HepG2 (cell line): Measurements from ENCODE around the gene ATG4B. TPM values are rescaled to one million over a fixed set of nuclear protein-coding genes. Genes with fewer than 3 reads are reported as not detected.

Source experiments
- ADNP ChIP-seq: sonication (generic); formaldehyde crosslinking; IDR thresholded peaks from 2 replicates; pipeline ENCODE4 v1.4.0; 2020; ENCODE audit warnings: missing genetic modification reagents
- CC2D1A ChIP-seq: sonication (generic); formaldehyde crosslinking; IDR thresholded peaks from 2 replicates; pipeline ENCODE4 v1.8.1; 2023; ENCODE audit warnings: mild to moderate bottlenecking, missing genetic modification reagents
- CEBPB ChIP-seq: IDR thresholded peaks from 2 replicates; pipeline ENCODE4 v1.6.1; 2011; ENCODE audit warnings: low read depth, low read length, improper control_type of control experiment, borderline replicate concordance
- DMAP1 ChIP-seq: IDR thresholded peaks from 2 replicates; pipeline ENCODE4 v1.6.1; 2016
- HNRNPUL1 ChIP-seq: fragments of 200-400 bp; formaldehyde crosslinking; IDR thresholded peaks from 2 replicates; pipeline ENCODE4 v1.6.1; 2017; ENCODE audit warnings: low read depth, mild to moderate bottlenecking, low read length, moderate library complexity
- KLF6 ChIP-seq: IDR thresholded peaks from 2 replicates; pipeline ENCODE4 v1.8.0; 2016; ENCODE audit warnings: missing biosample characterization, missing genetic modification reagents
- MAFK ChIP-seq, 2 experiments: IDR thresholded peaks in 1 of 2; conservative IDR thresholded peaks in 1 of 2; 2 replicates each; pipeline ENCODE4 v1.6.1; 2011; ENCODE audit warnings: improper control_type of control experiment in 2 of 2, low read length in 2 of 2
- MED13 ChIP-seq: sonication (generic); formaldehyde crosslinking; IDR thresholded peaks from 2 replicates; pipeline ENCODE4 v1.5.0; 2020; ENCODE audit warnings: missing genetic modification reagents
- PBX3 ChIP-seq: sonication (generic); formaldehyde crosslinking; IDR thresholded peaks from 2 replicates; pipeline ENCODE4 v1.8.1; 2023; ENCODE audit warnings: missing genetic modification reagents, inconsistent platforms, borderline replicate concordance
- POLR2AphosphoS5 ChIP-seq: IDR thresholded peaks from 2 replicates; pipeline ENCODE4 v1.6.1; 2012; ENCODE audit warnings: low read depth, low read length
- REST ChIP-seq, 2 experiments: IDR thresholded peaks; 2 replicates each; pipeline ENCODE4 v1.6.1; 2011 to 2012; ENCODE audit warnings: low read length in 2 of 2, borderline replicate concordance in 1 of 2, low read depth in 1 of 2, mild to moderate bottlenecking in 1 of 2, moderate library complexity in 1 of 2
- SATB2 ChIP-seq: sonication (generic); formaldehyde crosslinking; IDR thresholded peaks from 2 replicates; pipeline ENCODE4 v1.5.0; 2020; ENCODE audit warnings: missing genetic modification reagents
- SP4 ChIP-seq: sonication (generic); formaldehyde crosslinking; IDR thresholded peaks from 2 replicates; pipeline ENCODE4 v1.8.1; 2023; ENCODE audit warnings: mild to moderate bottlenecking, missing genetic modification reagents
- SPEN ChIP-seq: sonication (generic); formaldehyde crosslinking; IDR thresholded peaks from 2 replicates; pipeline ENCODE4 v1.5.1; 2020; ENCODE audit warnings: low read depth, mild to moderate bottlenecking, missing genetic modification reagents
- ZC3H13 ChIP-seq: sonication (generic); formaldehyde crosslinking; IDR thresholded peaks from 2 replicates; pipeline ENCODE4 v1.8.1; 2023; ENCODE audit warnings: mild to moderate bottlenecking, missing genetic modification reagents, moderate library complexity
- ZEB1 ChIP-seq: IDR thresholded peaks from 2 replicates; pipeline ENCODE4 v1.6.1; 2012; ENCODE audit warnings: mild to moderate bottlenecking, low read depth, inconsistent platforms; ENCODE audit not compliant: insufficient replicate concordance
- ZNF230 ChIP-seq: sonication (generic); formaldehyde crosslinking; IDR thresholded peaks from 2 replicates; pipeline ENCODE4 v1.4.0; 2020; ENCODE audit warnings: mild to moderate bottlenecking, missing genetic modification reagents
- ZNF282 ChIP-seq: fragments of 450-650 bp; IDR thresholded peaks from 2 replicates; pipeline ENCODE4 v1.6.1; 2018; ENCODE audit not compliant: partially characterized antibody
- ZNF382 ChIP-seq: sonication (generic); formaldehyde crosslinking; IDR thresholded peaks from 2 replicates; pipeline ENCODE4 v1.5.0; 2020; ENCODE audit warnings: missing genetic modification reagents, mild to moderate bottlenecking, borderline replicate concordance
- ZNF460 ChIP-seq: sonication (generic); formaldehyde crosslinking; IDR thresholded peaks from 2 replicates; pipeline ENCODE4 v1.5.1; 2020; ENCODE audit warnings: missing genetic modification reagents, mild to moderate bottlenecking, borderline replicate concordance
- ZNF543 ChIP-seq: sonication (generic); formaldehyde crosslinking; IDR thresholded peaks from 2 replicates; pipeline ENCODE4 v1.4.0; 2020; ENCODE audit warnings: mild to moderate bottlenecking, missing genetic modification reagents
- ZNF549 ChIP-seq: sonication (generic); formaldehyde crosslinking; IDR thresholded peaks from 2 replicates; pipeline ENCODE4 v1.5.0; 2020; ENCODE audit warnings: missing genetic modification reagents
- ZNF672 ChIP-seq: sonication (generic); formaldehyde crosslinking; IDR thresholded peaks from 2 replicates; pipeline ENCODE4 v1.8.1; 2022; ENCODE audit warnings: missing genetic modification reagents
- ZNF770 ChIP-seq: sonication (generic); formaldehyde crosslinking; IDR thresholded peaks from 2 replicates; pipeline ENCODE4 v1.5.0; 2020; ENCODE audit warnings: mild to moderate bottlenecking, missing genetic modification reagents
- ZNF83 ChIP-seq: sonication (generic); formaldehyde crosslinking; IDR thresholded peaks from 2 replicates; pipeline ENCODE4 v1.4.0; 2020; ENCODE audit warnings: missing genetic modification reagents, mild to moderate bottlenecking, borderline replicate concordance
- polyA plus RNA-seq, 8 experiments: library from polyadenylated mRNA; depleted of rRNA in 3 of 8; stranded (reverse) in 7 of 8; unstranded in 1 of 8; fragments of >200 nt; fragmentation: Illumina TruSeq in 4 of 8; extraction: Trizol in 4 of 8; gene quantifications; 2 replicates each; pipeline versions ENCODE4 v1.2.1 to v1.2.3, GENCODE V29; 2011 to 2016; ENCODE audit warnings: low read depth in 4 of 8, missing spikeins in 1 of 8, mixed read lengths in 1 of 8; ENCODE audit not compliant: insufficient read depth in 1 of 8
- total RNA-seq, 5 experiments: library from RNA; depleted of rRNA; stranded (reverse); fragments of >200 nt; fragmentation: Illumina TruSeq; extraction: Trizol; gene quantifications; 2 replicates each; pipeline ENCODE4 v1.2.3, GENCODE V29; 2016; ENCODE audit warnings: low read depth in 1 of 5

The ATG4B gene
- total and polyA plus RNA-seq, 2 of the 13 experiments (the other 11 are each of a cell fraction or from before 2014, with no cell fraction given) = 95.5 to 239 TPM

GRCh38 chr2:241636182-241637017 is 1.1 kb upstream of the ATG4B start (continued):
- TF ChIP-seq HNRNPUL1 (no peak), ZEB1 (no peak), KLF6 (CRISPR knock-in tag) (peak; percentile 28; the same call in 1 of the 2 replicates), ZNF460 (CRISPR knock-in tag) (no peak), ZNF83 (CRISPR knock-in tag) (no peak), MAFK (conservative IDR thresholded peaks at IDR 0.05 in 1 of 2, IDR thresholded peaks at IDR 0.05 in 1 of 2; ENCODE audit: low read length in 2 of 2) (no peak), ADNP (CRISPR knock-in tag) (no peak), ZNF770 (CRISPR knock-in tag) (no peak), SP4 (CRISPR knock-in tag) (no peak), MED13 (CRISPR knock-in tag) (no peak), SATB2 (CRISPR knock-in tag) (no peak), DMAP1 (CRISPR knock-in tag) (peak; percentile 46; the same call in 1 of the 2 replicates), SPEN (CRISPR knock-in tag) (0 out of 2 replicates have a peak, but pooled peaks have one; percentile 56), ZNF230 (CRISPR knock-in tag) (0 out of 2 replicates have a peak, but pooled peaks have one; percentile 67), POLR2AphosphoS5 (no peak; the same call in 1 of the 2 replicates), REST (IDR thresholded peaks at IDR 0.05; ENCODE audit: borderline replicate concordance in 1 of 2, low read depth in 1 of 2, low read length in 2 of 2) (no peak), ZNF543 (CRISPR knock-in tag) (no peak; the same call in 1 of the 2 replicates), CEBPB (no peak), PBX3 (CRISPR knock-in tag) (0 out of 2 replicates have a peak, but pooled peaks have one; percentile 31), ZC3H13 (no peak), ZNF672 (no peak), CC2D1A (CRISPR knock-in tag) (no peak), ZNF282 (no peak), ZNF382 (CRISPR knock-in tag) (no peak), ZNF549 (CRISPR knock-in tag) (no peak)
